Measurements from ENCODE around the gene C16orf78.
"Not testable (repeated sequence)": the region's sequence is repeated elsewhere in the genome, so short reads cannot be mapped to it uniquely, and the experiment has no call there.

The C16orf78 gene

DNA sequence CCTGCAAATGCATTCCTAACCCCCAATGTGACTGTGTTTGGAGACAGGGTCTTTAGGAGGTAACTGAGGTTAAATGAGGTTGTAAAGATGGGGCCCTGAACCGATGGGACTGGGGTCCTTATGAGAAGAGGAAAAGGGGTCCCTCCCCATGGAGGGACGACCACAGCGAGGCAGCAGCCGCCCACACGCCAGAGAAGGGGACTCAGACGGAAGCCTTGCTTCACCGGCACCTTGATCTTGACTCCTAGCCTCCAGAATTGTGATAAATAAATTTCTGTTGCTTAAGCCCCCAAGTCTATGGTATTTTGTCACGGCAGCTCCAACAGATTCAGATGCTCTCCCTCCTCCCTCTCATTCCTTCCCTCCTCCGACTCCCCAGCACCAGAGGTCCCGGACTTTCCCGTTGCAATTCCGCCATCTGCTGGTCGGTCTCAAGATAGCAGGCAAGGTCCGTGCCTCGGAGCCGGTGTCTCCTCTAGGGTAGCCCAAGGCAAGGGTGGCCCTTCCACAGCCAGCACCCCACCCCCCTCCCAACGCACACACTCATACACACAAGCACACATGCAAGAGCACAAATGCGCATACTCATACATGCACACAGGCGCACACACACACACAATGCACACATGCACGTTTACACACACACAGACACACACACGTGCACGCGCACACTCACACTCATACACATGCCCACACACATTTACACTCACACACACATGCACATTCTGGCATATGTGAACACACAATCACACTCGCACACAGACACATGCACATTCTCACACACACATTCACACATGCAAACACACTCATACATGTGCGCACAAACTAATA, 23.1 kb upstream of the C16orf78 start:
- peak in 1 of 2 donors; percentile 14 for DNase-seq

GRCh38 chr16:49351096-49351487, 22.5 kb upstream of the C16orf78 start:
- no peak for DNase-seq

- no peak for DNase-seq
These were observed 20.7 kb upstream of the C16orf78 start for GRCh38 chr16:49352892-49353291.

GRCh38 chr16:49353680-49354079, 19.9 kb upstream of the C16orf78 start:
- DNase-seq: no peak

DNA sequence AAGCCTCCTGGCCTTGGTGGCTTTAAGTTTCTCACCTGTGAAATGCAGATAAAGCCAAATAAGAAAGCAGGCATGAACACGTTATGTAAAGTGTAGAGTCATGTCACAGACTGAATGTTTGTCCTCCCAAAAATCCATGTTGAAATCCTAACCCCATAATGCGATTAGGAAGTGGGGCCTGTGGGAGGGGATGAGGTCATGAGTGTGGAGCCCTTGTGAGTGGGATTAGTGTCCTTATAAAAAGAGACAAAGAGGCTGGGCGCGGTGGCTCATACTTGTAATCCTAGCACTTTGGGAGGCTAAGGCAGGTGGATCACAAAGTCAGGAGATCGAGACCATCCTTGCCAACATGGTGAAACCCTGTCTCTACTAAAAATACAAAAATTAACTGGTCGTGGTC, 19.5 kb upstream of the C16orf78 start:
- no peak for DNase-seq

DNA sequence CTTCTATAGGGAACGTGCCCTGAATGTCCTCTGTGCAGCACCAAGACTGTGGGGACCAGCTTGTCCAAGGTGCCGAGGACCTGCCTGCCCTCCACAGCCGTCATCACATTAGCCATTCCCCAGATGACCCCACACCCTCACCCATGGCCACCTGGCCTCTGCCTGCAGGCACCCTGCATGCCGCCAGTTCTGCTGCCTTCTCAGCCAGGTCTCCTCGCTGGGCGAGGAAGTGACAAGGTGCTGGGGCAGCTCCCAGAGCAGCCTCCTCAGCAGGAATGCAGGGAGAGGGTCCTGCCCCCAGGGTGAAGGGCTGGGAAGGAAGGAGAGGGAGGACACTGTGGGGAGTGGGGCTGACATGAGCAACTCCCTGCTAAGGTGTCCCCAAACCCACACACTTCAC, 18.6 kb upstream of the C16orf78 start:
- DNase-seq: no peak

GRCh38 chr16:49355933-49356665, 17.5 kb upstream of the C16orf78 start:
- DNase-seq: no peak

DNA sequence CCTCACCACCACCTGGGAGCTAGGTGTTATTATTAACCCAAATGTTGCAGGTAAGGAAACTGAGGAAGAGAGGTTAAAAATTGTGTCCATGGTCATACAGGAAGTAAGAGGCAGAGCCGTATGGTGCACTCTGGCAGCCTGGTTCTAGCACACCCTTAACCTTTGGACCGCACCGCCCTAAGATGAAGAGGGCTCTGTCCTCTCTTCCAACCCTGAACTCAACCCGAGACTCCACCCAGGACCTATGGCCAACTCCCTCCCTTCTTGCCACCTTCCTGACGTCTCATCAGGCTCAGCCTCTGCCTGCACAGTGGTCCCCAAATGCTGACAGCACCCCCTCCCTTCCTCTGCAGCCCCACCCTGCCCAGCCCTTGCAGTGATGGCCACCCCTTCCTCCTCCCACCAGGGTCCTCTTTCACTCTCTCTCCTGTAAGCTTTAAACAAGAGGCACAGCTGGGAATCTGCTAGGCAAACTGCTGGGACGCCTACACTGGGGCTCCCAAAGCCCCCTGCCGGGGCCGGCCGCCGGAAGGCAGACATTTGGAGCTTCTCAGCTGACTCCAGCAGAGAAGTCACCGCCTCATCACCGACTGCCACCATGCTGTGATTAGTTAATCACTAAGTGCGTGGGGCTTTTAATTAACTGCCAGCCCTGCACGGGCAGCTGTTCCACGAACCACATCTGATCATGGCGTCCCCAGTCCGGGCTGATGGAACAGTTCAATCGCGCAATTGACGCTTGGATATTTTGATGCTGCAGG, 16.7 kb upstream of the C16orf78 start:
- DNase-seq: no peak

DNA sequence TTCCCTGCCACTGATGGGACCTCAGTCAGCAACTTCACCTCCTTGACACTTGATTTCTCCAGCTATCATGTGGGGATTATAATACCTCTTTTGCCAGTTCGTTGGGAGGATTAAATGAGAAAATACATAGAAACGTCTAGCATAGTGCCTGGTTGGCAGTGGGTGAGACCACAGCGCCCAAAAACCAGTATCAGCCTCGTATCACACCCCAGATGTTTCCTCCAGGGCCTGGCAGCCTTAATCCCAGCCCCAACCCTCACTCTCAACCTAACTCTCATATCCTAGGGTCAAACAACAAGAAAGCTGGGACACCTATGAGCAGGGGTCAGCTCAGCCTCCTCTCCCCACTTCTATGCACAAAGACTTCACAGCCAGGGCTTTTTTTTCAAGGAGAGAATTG, 14.0 kb upstream of the C16orf78 start:
- no peak for DNase-seq

DNA sequence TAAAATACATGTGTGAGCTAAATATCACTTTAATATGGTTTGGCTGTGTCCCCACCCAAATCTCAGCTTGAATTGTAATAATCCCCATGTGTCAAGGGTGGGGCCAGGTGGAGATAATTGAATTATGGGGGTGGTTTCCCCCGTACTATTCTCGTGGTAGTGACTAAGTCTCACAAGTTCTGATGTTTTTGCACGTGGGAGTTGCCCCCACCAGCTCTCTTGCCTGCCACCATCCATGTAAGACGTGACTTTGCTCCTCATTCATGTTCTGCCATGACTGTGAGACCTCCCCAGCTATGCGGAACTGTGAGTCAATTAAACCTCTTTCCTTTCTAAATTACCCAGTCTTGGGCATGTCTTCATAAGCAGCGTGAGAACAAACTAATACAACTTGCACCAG, 11.9 kb upstream of the C16orf78 start:
- DNase-seq: not testable (repeated sequence)

DNA sequence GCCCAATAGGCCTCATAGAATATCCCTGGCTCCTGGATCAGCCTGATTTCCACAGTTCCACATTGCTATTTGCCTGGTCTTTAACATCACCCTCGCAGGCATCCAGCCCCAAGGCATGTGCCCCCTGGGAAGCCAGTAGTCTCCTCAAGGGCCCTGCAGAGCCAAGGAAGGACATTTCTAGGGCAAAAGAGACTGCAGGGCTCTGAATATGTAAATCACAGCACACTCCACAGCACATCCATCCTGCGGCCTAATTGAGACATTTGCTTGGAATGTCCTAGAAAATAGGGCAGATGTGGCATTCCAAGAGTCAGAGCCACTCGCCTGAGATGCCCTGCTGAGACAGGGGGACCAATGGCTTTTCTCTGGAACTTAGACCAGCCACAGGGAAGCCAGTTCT, 11.4 kb upstream of the C16orf78 start:
- DNase-seq: no peak

DNA sequence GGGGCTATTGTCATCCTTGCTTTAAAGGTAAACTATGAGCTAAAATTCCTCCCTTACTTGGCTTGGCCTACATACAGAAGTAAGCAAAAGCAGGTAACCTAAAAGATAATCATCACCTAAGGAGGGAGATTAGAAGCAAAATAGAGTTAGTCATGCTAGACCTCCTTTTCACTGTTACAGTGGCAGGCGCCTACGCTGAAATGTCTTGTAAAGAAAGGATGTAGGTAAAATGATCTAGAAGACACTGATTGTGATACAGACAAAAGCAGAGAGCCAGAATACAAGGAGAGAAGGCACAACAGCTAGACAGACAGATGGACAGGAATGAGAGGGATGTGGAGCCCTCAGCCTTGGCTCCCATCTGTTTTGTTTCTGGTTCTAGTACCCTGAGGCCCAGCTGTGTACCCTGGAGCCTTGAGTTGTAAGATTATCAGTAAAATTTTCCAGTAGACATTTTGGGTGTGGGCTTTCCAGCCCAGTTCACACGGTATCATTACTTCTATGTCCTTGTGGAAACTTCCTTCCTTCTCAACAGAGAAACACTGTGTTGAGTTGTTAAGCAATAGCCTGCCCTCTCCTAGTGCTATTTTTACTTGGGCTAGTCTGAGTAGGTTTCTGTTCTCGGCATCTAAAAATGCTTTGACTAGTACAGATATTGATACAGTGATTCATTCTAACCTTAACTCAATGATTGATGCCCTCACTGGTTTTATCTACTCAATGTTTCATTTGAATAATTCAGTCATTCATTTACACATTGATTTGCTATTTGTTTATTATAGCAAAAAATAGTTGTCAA, 7.7 kb upstream of the C16orf78 start:
- no peak for DNase-seq

- no peak for DNase-seq
These were observed 6.9 kb upstream of the C16orf78 start for GRCh38 chr16:49366669-49367068.

DNA sequence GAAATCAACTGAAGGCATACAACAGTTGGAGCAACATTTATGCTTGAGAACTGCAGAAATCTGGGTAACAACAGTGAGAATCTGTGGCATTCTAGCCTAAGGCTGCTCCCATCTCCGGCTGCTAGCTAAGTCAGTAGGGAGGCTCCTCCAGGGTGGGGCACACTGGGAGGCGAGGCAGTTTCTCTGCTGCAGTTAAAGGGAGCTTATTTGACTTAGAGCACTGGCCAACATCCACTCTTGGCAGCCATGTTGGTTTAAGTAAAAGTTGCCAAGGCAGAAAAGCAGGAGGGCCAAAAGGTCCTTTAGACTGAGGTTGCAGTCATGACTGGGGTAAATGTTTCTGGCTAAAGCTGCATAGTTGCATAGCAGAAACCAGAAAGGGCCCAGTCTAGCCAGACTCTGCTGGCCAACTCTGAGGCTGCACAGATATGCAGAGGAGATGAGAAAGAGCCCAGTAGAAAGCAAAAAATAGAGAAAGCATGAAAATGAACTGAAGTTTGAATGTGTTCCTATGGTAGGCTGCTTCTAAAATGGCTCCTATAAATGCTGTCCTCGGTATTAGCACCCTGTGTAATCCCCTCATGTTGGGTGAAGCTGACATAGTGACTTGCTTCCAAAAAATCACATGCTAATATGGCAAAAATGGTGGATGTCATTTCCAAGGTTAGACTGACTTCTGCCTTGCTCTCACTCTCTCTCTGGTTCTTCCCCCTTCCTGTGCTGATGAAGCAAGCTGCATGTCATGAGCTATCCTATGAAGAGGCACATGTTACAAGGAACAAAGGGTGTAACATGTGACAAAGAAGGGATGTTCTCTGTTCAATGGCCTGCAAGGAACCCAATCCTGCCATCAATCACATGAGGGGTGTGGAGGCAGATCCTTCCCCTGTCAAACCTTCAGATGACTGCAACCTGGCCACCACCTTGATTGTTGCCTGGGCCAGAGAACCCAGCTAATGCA, 3.7 kb upstream of the C16orf78 start:
- DNase-seq: no peak

DNA sequence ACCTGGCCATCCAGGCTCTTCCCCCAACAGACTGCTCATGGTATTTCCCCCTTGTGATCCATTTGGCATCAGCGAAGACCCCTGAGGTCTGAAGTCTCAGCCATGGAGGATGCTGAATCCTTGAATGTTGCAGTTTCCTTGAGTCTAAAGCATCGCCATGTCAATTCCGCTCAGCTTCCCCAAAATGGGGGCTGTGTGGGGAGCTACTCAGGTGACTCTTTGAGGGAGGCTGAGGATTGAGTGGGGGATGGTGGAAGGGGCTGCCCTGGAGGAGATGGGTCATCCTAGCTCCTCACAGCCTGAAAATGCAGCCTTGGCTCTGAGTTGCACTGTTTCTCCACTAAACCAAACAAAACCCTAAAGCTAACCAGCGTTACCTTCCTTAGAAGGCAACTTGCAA, 2.6 kb downstream of the C16orf78 start:
- no peak for DNase-seq

GRCh38 chr16:49377196-49377755, 3.7 kb downstream of the C16orf78 start:
- no peak for DNase-seq

DNA sequence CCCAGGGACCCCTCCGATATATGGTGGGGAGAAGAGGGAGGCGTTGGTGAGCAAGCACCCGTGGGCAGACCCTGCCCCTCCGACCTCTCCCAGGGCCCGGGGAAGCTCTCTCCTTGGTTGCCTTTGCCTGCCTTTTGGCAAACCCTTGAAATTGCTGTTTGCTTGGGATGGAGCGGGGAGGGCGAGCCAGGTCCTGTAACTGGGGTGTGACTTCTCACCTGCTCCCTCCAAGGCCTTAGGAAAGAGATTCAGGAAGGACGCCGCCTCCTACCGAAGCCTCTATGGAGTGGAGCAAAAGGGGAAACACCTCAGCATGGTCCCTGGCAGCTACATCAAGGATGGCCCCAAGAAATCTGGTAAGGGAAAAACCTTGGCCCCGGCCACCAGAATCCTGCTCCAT, 4.6 kb downstream of the C16orf78 start:
- DNase-seq: no peak

DNA sequence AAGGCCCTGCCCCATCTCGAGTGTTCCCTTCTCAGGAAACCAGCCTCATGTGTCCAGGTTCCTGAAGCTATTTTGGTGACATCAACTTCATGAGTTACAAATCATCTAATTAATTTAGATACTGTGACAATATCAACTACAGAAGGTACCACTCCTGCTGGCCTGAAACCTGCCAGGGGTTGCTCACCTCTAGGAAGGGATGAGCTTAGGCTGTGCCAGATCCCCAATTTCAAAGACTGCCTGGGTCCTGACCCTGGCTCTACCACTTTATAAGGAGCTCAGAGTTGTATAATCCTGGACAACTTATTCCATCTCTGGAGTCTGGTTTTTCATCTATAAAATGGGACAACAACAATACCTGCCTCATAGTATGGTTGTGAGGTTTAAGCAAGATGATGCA, 5.2 kb downstream of the C16orf78 start:
- DNase-seq: no peak

DNA sequence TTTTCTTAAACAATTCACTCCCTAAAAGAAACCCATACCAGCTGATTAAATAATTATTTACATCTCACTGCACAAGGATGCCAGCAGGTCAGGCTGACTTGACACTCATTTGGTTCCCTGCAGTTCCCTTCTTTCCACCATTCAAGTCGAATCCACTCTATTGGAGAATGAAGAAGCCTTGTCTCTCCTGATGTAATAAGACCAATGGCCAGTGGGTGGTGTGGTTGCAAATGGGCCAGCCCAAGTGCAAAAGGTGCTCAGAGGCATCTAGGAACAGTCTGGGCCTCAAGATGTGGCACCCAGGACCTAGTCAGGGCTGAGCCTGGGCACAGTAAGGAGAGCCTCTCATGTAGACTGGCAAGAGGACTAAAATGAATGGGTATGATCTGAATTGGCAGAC, 9.3 kb downstream of the C16orf78 start:
- no peak for DNase-seq

DNA sequence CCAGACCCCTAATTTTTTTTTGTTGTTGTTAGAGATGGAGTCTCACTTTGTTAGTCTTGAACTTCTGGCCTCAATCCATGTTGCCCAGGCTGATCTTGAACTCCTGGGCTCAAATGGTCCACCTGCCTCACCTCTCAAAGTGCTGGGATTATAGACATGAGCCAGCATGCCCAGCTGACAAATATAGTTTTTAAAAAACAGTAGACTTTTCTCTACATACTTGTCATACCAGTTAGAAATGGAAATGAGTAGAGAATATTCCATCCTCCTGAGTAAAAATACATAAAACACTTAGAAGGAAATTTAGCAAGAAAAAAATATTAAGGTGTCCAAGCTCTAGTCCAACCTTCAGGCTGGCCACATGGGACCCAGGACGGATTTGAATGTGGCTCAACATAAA, 21.4 kb downstream of the C16orf78 start:
- no peak for DNase-seq

DNA sequence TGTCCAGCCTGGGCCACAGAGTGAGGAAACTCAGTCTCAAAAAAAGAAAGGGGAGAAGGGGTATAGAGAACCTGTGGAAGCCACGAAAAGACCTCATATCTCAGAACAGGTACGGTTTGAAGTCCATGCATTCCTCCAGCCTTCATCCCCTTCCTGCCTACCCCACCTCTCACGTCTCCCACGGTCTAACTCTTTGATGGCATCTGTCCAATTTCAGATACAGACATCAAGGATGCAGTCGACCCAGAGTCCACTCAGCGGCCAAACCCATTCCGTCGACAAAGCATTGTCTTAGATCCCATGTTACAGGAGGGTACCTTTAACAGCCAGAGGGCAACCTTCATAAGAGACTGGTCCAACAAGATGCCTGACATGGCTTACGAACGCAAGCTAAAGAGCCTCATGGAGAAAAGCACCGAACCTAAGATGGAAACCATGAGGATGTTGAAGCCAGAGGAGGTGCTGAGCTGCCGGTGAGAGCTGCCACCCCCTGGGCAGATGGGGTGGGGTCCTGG, 22.7 kb downstream of the C16orf78 start:
- no peak for DNase-seq
